GM23248 (cell line): ENCODE measurements around the gene SCYGR1.

Experiments used
- EZH2 ChIP-seq: fragments of 200-600 bp; sonication (generic); IDR thresholded peaks from 2 replicates; pipeline ENCODE4 v1.6.1; 2018; ENCODE audit warnings: antibody characterized with exemption, mild to moderate bottlenecking; ENCODE audit not compliant: insufficient read depth, poor library complexity, severe bottlenecking
- EZH2phosphoT487 ChIP-seq: fragments of 200-600 bp; sonication (generic); IDR thresholded peaks from 2 replicates; pipeline ENCODE4 v1.6.1; 2018; ENCODE audit warnings: antibody characterized with exemption, moderate library complexity, mild to moderate bottlenecking, low read depth; ENCODE audit not compliant: insufficient read depth

GRCh38 chr2:227363756-227364155 is 24.0 kb downstream of the SCYGR1 start:
- TF ChIP-seq EZH2phosphoT487: no peak
- no peak for TF ChIP-seq EZH2
